PFSK-1 (cell line): Measurements from ENCODE around the gene TMEM109.

Source experiments
- FOXP2 ChIP-seq: optimal IDR thresholded peaks from 2 replicates; pipeline ENCODE3; 2011; ENCODE audit warnings: borderline replicate concordance, control low read depth, inconsistent platforms; ENCODE audit not compliant: insufficient read depth; ENCODE audit errors: extremely low read length, extremely low read depth
- POLR2AphosphoS5 ChIP-seq: IDR thresholded peaks from 2 replicates; pipeline ENCODE4 v1.6.1; 2012; ENCODE audit warnings: low read depth, mild to moderate bottlenecking, control low read depth, low read length, moderate library complexity
- REST ChIP-seq, 2 experiments: IDR thresholded peaks; 2 replicates each; pipeline versions ENCODE4 v1.6.1 to v1.8.0; 2011 to 2012; ENCODE audit warnings: low read depth in 2 of 2, low read length in 2 of 2, control low read depth in 1 of 2, inconsistent platforms in 1 of 2, mild to moderate bottlenecking in 1 of 2, moderate library complexity in 1 of 2; ENCODE audit not compliant: insufficient read depth in 1 of 2
- SIN3A ChIP-seq: IDR thresholded peaks from 2 replicates; pipeline ENCODE4 v1.6.1; 2012; ENCODE audit warnings: mild to moderate bottlenecking, low read length, moderate library complexity, borderline replicate concordance; ENCODE audit not compliant: insufficient read depth
- TAF1 ChIP-seq: IDR thresholded peaks from 2 replicates; pipeline ENCODE4 v1.6.1; 2012; ENCODE audit warnings: low read length, control low read depth, borderline replicate concordance; ENCODE audit not compliant: insufficient read depth

TMEM109 gene

GRCh38 chr11:60924906-60925853 is 11.2 kb downstream of the TMEM109 start:
- TF ChIP-seq FOXP2 (no peak), POLR2AphosphoS5 (no peak), REST (IDR thresholded peaks at IDR 0.05; ENCODE audit: insufficient read depth in 1 of 2, low read depth in 2 of 2, low read length in 2 of 2) (no peak), SIN3A (no peak)

- TF ChIP-seq FOXP2 (no peak), TAF1 (no peak), SIN3A (no peak), REST (IDR thresholded peaks at IDR 0.05; ENCODE audit: insufficient read depth in 1 of 2, low read depth in 2 of 2, low read length in 2 of 2) (no peak), POLR2AphosphoS5 (no peak)
Observed at GRCh38 chr11:60925868-60926267, 11.9 kb downstream of the TMEM109 start.

- no peak for TF ChIP-seq TAF1
- no peak for TF ChIP-seq SIN3A
- no peak for TF ChIP-seq POLR2AphosphoS5
Observed at GRCh38 chr11:60926500-60926899, 12.5 kb downstream of the TMEM109 start.

GRCh38 chr11:60927061-60927592 is 13.2 kb downstream of the TMEM109 start:
- TF ChIP-seq POLR2AphosphoS5 (no peak), FOXP2 (no peak), REST (IDR thresholded peaks at IDR 0.05; ENCODE audit: insufficient read depth in 1 of 2, low read depth in 2 of 2, low read length in 2 of 2) (no peak), SIN3A (no peak), TAF1 (no peak)

GRCh38 chr11:60927600-60927999 is 13.6 kb downstream of the TMEM109 start:
- no peak for TF ChIP-seq POLR2AphosphoS5
- no peak for TF ChIP-seq SIN3A
- TF ChIP-seq REST (IDR thresholded peaks at IDR 0.05; ENCODE audit: insufficient read depth in 1 of 2, low read depth in 2 of 2, low read length in 2 of 2), result no peak
- no peak for TF ChIP-seq FOXP2
- no peak for TF ChIP-seq TAF1
